Stimulated activated CD4-positive, alpha-beta T cell treated with anti-CD3 and anti-CD28 coated beads, Interleukin-2, amount 100 ng/mL, for 4 hours (primary cell): ENCODE data around the gene RAPGEF1.

Experiments used
- DNase-seq: peaks from one replicate; pipeline ENCODE4 v3.0.0-alpha.2; 2020; ENCODE audit warnings: low read depth

Gene RAPGEF1

GRCh38 chr9:131528186-131528585, 211.7 kb downstream of the RAPGEF1 start:
- no peak for DNase-seq
